ENCODE measurements around the gene PAQR9.

DNA sequence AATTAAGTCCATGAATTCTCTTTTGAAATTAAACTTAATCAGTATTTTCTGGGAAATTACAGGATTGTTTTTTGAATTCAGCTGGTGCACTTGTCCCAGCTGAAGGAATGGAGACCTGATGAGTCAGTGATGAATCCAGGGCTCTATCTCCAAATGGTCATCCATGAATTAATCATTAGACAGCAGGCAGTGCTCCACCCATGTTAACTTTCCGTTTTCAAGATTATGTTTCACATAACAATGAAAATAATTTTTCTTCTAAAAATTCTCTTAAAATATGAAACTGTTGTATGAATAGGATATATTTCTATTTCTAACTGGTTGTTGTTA lies 13.9 kb upstream of the PAQR9 start:
- TF ChIP-seq, protein P1, sequence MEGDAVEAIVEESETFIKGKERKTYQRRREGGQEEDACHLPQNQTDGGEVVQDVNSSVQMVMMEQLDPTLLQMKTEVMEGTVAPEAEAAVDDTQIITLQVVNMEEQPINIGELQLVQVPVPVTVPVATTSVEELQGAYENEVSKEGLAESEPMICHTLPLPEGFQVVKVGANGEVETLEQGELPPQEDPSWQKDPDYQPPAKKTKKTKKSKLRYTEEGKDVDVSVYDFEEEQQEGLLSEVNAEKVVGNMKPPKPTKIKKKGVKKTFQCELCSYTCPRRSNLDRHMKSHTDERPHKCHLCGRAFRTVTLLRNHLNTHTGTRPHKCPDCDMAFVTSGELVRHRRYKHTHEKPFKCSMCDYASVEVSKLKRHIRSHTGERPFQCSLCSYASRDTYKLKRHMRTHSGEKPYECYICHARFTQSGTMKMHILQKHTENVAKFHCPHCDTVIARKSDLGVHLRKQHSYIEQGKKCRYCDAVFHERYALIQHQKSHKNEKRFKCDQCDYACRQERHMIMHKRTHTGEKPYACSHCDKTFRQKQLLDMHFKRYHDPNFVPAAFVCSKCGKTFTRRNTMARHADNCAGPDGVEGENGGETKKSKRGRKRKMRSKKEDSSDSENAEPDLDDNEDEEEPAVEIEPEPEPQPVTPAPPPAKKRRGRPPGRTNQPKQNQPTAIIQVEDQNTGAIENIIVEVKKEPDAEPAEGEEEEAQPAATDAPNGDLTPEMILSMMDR (IDR thresholded peaks at IDR 0.05 in 8 of 11, conservative IDR thresholded peaks at IDR 0.05 in 3 of 11), result no peak
- TF ChIP-seq POLR2A (IDR thresholded peaks at IDR 0.05), result no peak
- no peak for TF ChIP-seq POLR2AphosphoS5 (IDR thresholded peaks at IDR 0.05)
